HG02759 (cell line): ENCODE measurements around the gene MAD1L1.

Experiments
- ATAC-seq: cut with Tn5 transposase; IDR thresholded peaks from one replicate; pipeline ENCODE4 v1.9.1; 2021; ENCODE audit warnings: mild to moderate bottlenecking, moderate library complexity; ENCODE audit not compliant: unreplicated experiment

MAD1L1 gene

GRCh38 chr7:2018569-2019460 is 213.9 kb downstream of the MAD1L1 start:
- ATAC-seq, result no peak

- no peak for ATAC-seq
Observed at GRCh38 chr7:2017914-2018568, 214.7 kb downstream of the MAD1L1 start.

GRCh38 chr7:2017481-2017891 is 215.3 kb downstream of the MAD1L1 start:
- ATAC-seq, result no peak

GRCh38 chr7:2016761-2017480 is 215.8 kb downstream of the MAD1L1 start:
- no peak for ATAC-seq

- ATAC-seq, result no peak
Observed at GRCh38 chr7:2016021-2016631, 216.6 kb downstream of the MAD1L1 start.

- ATAC-seq, result no peak
Observed at GRCh38 chr7:2015251-2015871, 217.4 kb downstream of the MAD1L1 start.

GRCh38 chr7:2014391-2015241 is 218.1 kb downstream of the MAD1L1 start:
- no peak for ATAC-seq

GRCh38 chr7:2013381-2014311 is 219.1 kb downstream of the MAD1L1 start:
- ATAC-seq, result no peak

GRCh38 chr7:2012981-2013380 is 219.8 kb downstream of the MAD1L1 start:
- no peak for ATAC-seq

GRCh38 chr7:2012044-2012900 is 220.5 kb downstream of the MAD1L1 start:
- ATAC-seq, result no peak

- no peak for ATAC-seq
Observed at GRCh38 chr7:2011266-2012043, 221.3 kb downstream of the MAD1L1 start.

- ATAC-seq, result no peak
Observed at GRCh38 chr7:2010551-2011265, 222.0 kb downstream of the MAD1L1 start.

- no peak for ATAC-seq
Observed at GRCh38 chr7:2010101-2010500, 222.6 kb downstream of the MAD1L1 start.

GRCh38 chr7:2009541-2010001 is 223.2 kb downstream of the MAD1L1 start:
- ATAC-seq, result no peak

GRCh38 chr7:2008936-2009540 is 223.7 kb downstream of the MAD1L1 start:
- no peak for ATAC-seq
